ENCODE measurements around the gene PAX8.
A peak's percentile ranks its signal among the peaks of the same experiment; 100 is the strongest.

PAX8 gene

GRCh38 chr2:113203901-113204519 is 74.7 kb downstream of the PAX8 start:
- peak; percentile 50 to 53 for DNase-seq (ENCODE audit: low read depth in 2 of 2)

- DNase-seq (ENCODE audit: low read depth in 2 of 2), result no peak
Observed at GRCh38 chr2:113203217-113203530, 75.5 kb downstream of the PAX8 start.

GRCh38 chr2:113202305-113203216 is 76.2 kb downstream of the PAX8 start:
- DNase-seq (ENCODE audit: low read depth in 2 of 2), result no peak

- no peak for DNase-seq (ENCODE audit: low read depth in 2 of 2)
Observed at GRCh38 chr2:113201496-113202304, 77.0 kb downstream of the PAX8 start.

GRCh38 chr2:113200736-113201490 is 77.8 kb downstream of the PAX8 start:
- DNase-seq (ENCODE audit: low read depth in 2 of 2), result no peak

GRCh38 chr2:113200236-113200635 is 78.5 kb downstream of the PAX8 start:
- no peak for DNase-seq (ENCODE audit: low read depth in 2 of 2)

GRCh38 chr2:113198790-113199612 is 79.7 kb downstream of the PAX8 start:
- peak; percentile 41 to 58 for DNase-seq (ENCODE audit: low read depth in 2 of 2)

GRCh38 chr2:113198048-113198789 is 80.5 kb downstream of the PAX8 start:
- DNase-seq (ENCODE audit: low read depth in 2 of 2), result no peak

GRCh38 chr2:113197347-113198047 is 81.2 kb downstream of the PAX8 start:
- DNase-seq (ENCODE audit: low read depth in 2 of 2), result no peak

- DNase-seq (ENCODE audit: low read depth in 2 of 2), result no peak
Observed at GRCh38 chr2:113196839-113197238, 81.9 kb downstream of the PAX8 start.

- no peak for DNase-seq (ENCODE audit: low read depth in 2 of 2)
Observed at GRCh38 chr2:113195923-113196501, 82.7 kb downstream of the PAX8 start.

- no peak for DNase-seq (ENCODE audit: low read depth in 2 of 2)
Observed at GRCh38 chr2:113192459-113193100, 86.1 kb downstream of the PAX8 start.

GRCh38 chr2:113190871-113191270 is 87.8 kb downstream of the PAX8 start:
- no peak for DNase-seq (ENCODE audit: low read depth in 2 of 2)

- DNase-seq (ENCODE audit: low read depth in 2 of 2), result no peak
Observed at GRCh38 chr2:113187771-113188170, 91.0 kb downstream of the PAX8 start.

GRCh38 chr2:113186433-113186796 is 92.3 kb downstream of the PAX8 start:
- no peak for DNase-seq (ENCODE audit: low read depth in 2 of 2)

- no peak for DNase-seq (ENCODE audit: low read depth in 2 of 2)
Observed at GRCh38 chr2:113185664-113186432, 92.9 kb downstream of the PAX8 start.

- no peak for DNase-seq (ENCODE audit: low read depth in 2 of 2)
Observed at GRCh38 chr2:113184531-113185230, 94.0 kb downstream of the PAX8 start.

All from stimulated activated CD8-positive, alpha-beta memory T cell treated with anti-CD3 and anti-CD28 coated beads, Interleukin-7, amount 100 ng/mL, for 1 hour (primary cell).